ENCODE data around the gene CDCA5. TPM values are rescaled to one million over a fixed set of nuclear protein-coding genes. Genes with fewer than 3 reads are reported as not detected.

The CDCA5 gene
- total RNA-seq, 2 experiments from 2014 or later: 0.77 to 0.84 TPM

GRCh38 chr11:65113361-65113756 is 29.5 kb upstream of the CDCA5 start:
- DNase-seq (no peak), ATAC-seq (ENCODE audit: poor library complexity) (no peak)
- POLR2A ChIA-PET: interaction anchor here (1.3 to 6.5 kb wide), 7 partner anchors 8 to 335 kb away, joined by 6 to 91 read pairs (median 11); partner anchors contain the start of genes CDCA5, FAU, MRPL49 and SAC3D1
- Histone ChIP-seq H3K4me1 (ENCODE audit: insufficient read depth, low read length) (peaks cover 75% of the 10 kb centered on the region), H3K4me3 (ENCODE audit: low read length) (peak overlapping the region; percentile 81), H3K27ac (ENCODE audit: low read depth in 1 of 2, low read length in 2 of 2) (peak overlapping the region in 1 of 2 donors; percentile 68), H3K9me3 (ENCODE audit: control insufficient read depth in 1 of 2, insufficient read depth in 1 of 2, low read length in 2 of 2) (no peaks in the 10 kb centered on the region), H3K27me3 (ENCODE audit: control insufficient read depth in 1 of 2, insufficient read depth in 2 of 2, low read length in 2 of 2) (no peaks in the 10 kb centered on the region), H3K36me3 (ENCODE audit: insufficient read depth, low read length) (peaks cover 25% of the 10 kb centered on the region)
- no peak for TF ChIP-seq CTCF (IDR thresholded peaks at IDR 0.05)
- CTCF ChIA-PET: interaction anchor here (0.5 to 4.1 kb wide), 7 partner anchors 8 to 100 kb away, joined by 3 to 58 read pairs (median 4); partner anchors contain the start of genes ARL2, FAU, MRPL49 and VPS51
- Mint-ChIP-seq H3K4me1 (ENCODE audit: low read depth) (peaks cover 45% of the 10 kb centered on the region), H3K9me3 (no peaks in the 10 kb centered on the region), H3K36me3 (ENCODE audit: low read depth) (peaks cover 40% of the 10 kb centered on the region), H3K27me3 (no peaks in the 10 kb centered on the region), H3K4me3 (peak overlapping the region; percentile 95), H3K27ac (peak overlapping the region; percentile 92)
- intact Hi-C loops (cut with DNase I, micrococcal nuclease): loop anchor here (2.0 to 10.0 kb wide), 3 partner anchors 67 to 411 kb away; partner anchors contain the start of genes CAPN1 (in 1 of the 2), MAP4K2 (in 1 of the 2) and SCYL1 (in 1 of the 2)

DNA sequence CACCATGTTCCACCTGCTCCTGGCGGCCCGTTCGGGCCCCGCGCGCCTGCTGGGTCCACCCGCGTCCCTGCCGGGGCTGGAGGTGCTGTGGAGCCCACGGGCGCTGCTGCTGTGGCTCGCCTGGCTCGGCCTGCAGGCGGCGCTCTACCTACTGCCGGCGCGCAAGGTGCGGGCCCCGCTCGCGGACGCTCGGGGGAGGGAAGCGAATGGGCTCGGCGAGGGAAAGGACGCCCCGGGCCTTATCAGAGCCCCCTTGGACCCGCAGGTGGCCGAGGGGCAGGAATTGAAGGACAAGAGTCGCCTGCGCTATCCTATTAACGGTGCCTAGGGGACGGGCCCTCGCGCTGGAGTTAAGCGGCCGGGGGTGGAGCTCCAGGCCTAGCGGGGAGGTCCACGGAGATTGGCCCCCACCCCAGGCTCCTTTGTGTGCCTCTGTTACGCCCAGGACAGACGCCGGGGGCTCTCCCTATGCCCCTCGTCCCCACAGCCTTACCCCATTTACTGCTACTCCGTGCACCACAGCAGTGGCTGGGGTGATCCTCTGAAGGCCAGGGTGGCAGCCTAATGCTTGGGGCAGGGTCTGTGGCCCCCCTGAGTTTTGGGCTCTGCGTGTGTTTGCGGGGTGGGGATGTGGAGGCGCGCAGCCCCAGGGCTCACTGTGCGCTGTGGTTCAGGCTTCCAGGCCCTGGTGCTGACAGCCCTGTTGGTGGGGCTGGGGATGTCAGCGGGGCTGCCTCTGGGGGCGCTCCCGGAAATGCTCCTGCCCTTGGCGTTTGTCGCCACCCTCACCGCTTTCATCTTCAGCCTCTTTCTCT is 28.9 kb upstream of the CDCA5 start:
- Histone ChIP-seq H3K4me3 (ENCODE audit: low read length) (peak overlapping the region; percentile 81), H3K36me3 (ENCODE audit: insufficient read depth, low read length) (peaks cover 24% of the 10 kb centered on the region), H3K9me3 (ENCODE audit: control insufficient read depth in 1 of 2, insufficient read depth in 1 of 2, low read length in 2 of 2) (no peaks in the 10 kb centered on the region), H3K27ac (ENCODE audit: low read depth in 1 of 2, low read length in 2 of 2) (peak overlapping the region; percentile 62 to 68), H3K4me1 (ENCODE audit: insufficient read depth, low read length) (peaks cover 70% of the 10 kb centered on the region), H3K27me3 (ENCODE audit: control insufficient read depth in 1 of 2, insufficient read depth in 2 of 2, low read length in 2 of 2) (no peaks in the 10 kb centered on the region)
- Mint-ChIP-seq H3K36me3 (ENCODE audit: low read depth) (peaks cover 35% of the 10 kb centered on the region), H3K4me3 (peak overlapping the region; percentile 95), H3K27ac (peak overlapping the region; percentile 92), H3K27me3 (no peaks in the 10 kb centered on the region), H3K9me3 (no peaks in the 10 kb centered on the region), H3K4me1 (ENCODE audit: low read depth) (peaks cover 41% of the 10 kb centered on the region)
- ATAC-seq (ENCODE audit: poor library complexity) (peak; percentile 51), DNase-seq (peak; percentile 64 to 88 (median 76))
- ChIA-PET POLR2A (interaction anchor here (0.8 to 6.5 kb wide), 14 partner anchors 9 to 459 kb away, joined by 3 to 91 read pairs (median 6); partner anchors contain the start of genes CDC42EP2, CDCA5, FAM89B and FAU), CTCF (interaction anchor here (0.5 to 4.1 kb wide), 9 partner anchors 9 to 99 kb away, joined by 3 to 58 read pairs (median 4); partner anchors contain the start of genes ARL2, CAPN1, FAU and MRPL49)
- TF ChIP-seq CTCF (IDR thresholded peaks at IDR 0.05): peak; percentile 82
- intact Hi-C loops (cut with DNase I, micrococcal nuclease): loop anchor here (2.0 to 10.0 kb wide), 3 partner anchors 68 to 412 kb away; partner anchors contain the start of genes CAPN1 (in 1 of the 2), MAP4K2 (in 1 of the 2) and SCYL1 (in 1 of the 2)

All from CD4-positive, alpha-beta T cell (primary cell).